WTC11 (cell line): Measurements from ENCODE around the gene PAK1IP1. TPM values are rescaled to one million over a fixed set of nuclear protein-coding genes. Genes with fewer than 3 reads are reported as not detected.

Experiments
- AFF4 ChIP-seq: sonication (generic); formaldehyde crosslinking; IDR thresholded peaks from 2 replicates; pipeline ENCODE4 v1.8.1; 2023; ENCODE audit warnings: mild to moderate bottlenecking, missing genetic modification reagents, borderline replicate concordance
- ELF4 ChIP-seq: sonication (generic); formaldehyde crosslinking; IDR thresholded peaks from 2 replicates; pipeline ENCODE4 v1.8.1; 2022; ENCODE audit warnings: low read depth, mild to moderate bottlenecking, moderate library complexity, missing genetic modification reagents
- ZNF138 ChIP-seq: sonication (generic); formaldehyde crosslinking; conservative IDR thresholded peaks from 2 replicates; pipeline ENCODE4 v1.8.1; 2022; ENCODE audit warnings: mild to moderate bottlenecking, moderate library complexity, missing genetic modification reagents
- ZNF416 ChIP-seq: fragments of 250-450 bp; sonication (Bioruptor Pico); IDR thresholded peaks from 2 replicates; pipeline ENCODE4 v1.9.0; 2021; ENCODE audit warnings: mild to moderate bottlenecking, inconsistent platforms
- ZNF671 ChIP-seq: fragments of 250-450 bp; sonication (Bioruptor Pico); IDR thresholded peaks from 2 replicates; pipeline ENCODE4 v1.8.0; 2021; ENCODE audit warnings: mild to moderate bottlenecking
- total RNA-seq: library from RNA; stranded (reverse); gene quantifications from 3 replicates; pipeline ENCODE4 v1.2.3, GENCODE V29; 2021
- TF ChIP-seq, protein P1 (sequence below): sonication (generic); formaldehyde crosslinking; IDR thresholded peaks from 2 replicates; pipeline ENCODE4 v1.8.1; 2022; ENCODE audit warnings: low read depth, missing genetic modification reagents, borderline replicate concordance
- TF ChIP-seq, protein P2 (sequence below): sonication (generic); formaldehyde crosslinking; IDR thresholded peaks from 2 replicates; pipeline ENCODE4 v1.8.1; 2022; ENCODE audit warnings: mild to moderate bottlenecking, moderate library complexity, missing genetic modification reagents

The PAK1IP1 gene
- total RNA-seq, 1 experiment from 2014 or later = 30.4 TPM

DNA sequence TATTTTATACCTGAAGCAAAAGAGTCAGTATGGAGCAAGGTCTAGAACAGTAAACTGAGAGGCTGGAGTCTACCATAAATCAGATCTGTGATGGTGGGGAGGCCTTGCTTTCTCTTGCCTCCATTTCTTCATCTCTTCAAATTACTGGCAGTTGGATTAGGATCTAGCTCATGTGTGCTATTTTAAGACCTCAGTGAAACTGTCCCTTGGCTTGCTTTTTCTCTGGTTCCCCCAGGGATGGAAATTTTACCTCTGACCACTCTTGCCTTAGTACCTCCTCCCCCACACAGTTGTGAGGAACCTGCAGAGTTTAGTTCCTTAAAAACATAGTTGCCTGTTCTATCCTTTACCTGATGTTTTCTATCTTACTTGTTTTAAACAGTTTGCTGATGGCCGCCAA lies 61.3 kb downstream of the PAK1IP1 start (continued):
- TF ChIP-seq, protein P1, sequence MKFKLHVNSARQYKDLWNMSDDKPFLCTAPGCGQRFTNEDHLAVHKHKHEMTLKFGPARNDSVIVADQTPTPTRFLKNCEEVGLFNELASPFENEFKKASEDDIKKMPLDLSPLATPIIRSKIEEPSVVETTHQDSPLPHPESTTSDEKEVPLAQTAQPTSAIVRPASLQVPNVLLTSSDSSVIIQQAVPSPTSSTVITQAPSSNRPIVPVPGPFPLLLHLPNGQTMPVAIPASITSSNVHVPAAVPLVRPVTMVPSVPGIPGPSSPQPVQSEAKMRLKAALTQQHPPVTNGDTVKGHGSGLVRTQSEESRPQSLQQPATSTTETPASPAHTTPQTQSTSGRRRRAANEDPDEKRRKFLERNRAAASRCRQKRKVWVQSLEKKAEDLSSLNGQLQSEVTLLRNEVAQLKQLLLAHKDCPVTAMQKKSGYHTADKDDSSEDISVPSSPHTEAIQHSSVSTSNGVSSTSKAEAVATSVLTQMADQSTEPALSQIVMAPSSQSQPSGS (CRISPR knock-in tag) = no peak
- TF ChIP-seq ZNF671 (no peak), AFF4 (CRISPR knock-in tag) (no peak), ZNF138 (no peak), ZNF416 (no peak), ELF4 (CRISPR knock-in tag) (no peak)
- TF ChIP-seq, protein P2, sequence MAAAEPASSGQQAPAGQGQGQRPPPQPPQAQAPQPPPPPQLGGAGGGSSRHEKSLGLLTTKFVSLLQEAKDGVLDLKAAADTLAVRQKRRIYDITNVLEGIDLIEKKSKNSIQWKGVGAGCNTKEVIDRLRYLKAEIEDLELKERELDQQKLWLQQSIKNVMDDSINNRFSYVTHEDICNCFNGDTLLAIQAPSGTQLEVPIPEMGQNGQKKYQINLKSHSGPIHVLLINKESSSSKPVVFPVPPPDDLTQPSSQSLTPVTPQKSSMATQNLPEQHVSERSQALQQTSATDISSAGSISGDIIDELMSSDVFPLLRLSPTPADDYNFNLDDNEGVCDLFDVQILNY = no peak

Other genes starting within 250 kb of the PAK1IP1 start
- 51.2 to 66.7 TPM (median 62.7 TPM) in 3 replicates for gene GCNT2, start 173.6 kb upstream of the PAK1IP1 start, total RNA-seq
- gene C6orf52, start 356 bp upstream of the PAK1IP1 start, total RNA-seq = 0.42 to 1.8 TPM (median 0.50 TPM) in 3 replicates
- gene TMEM14C, start 28.1 kb downstream of the PAK1IP1 start, total RNA-seq = 103 to 122 TPM (median 119 TPM) in 3 replicates
- gene TMEM14B, start 52.8 kb downstream of the PAK1IP1 start, total RNA-seq = 72.7 to 82.9 TPM (median 78.0 TPM) in 3 replicates
- gene MAK, start 143.6 kb downstream of the PAK1IP1 start, total RNA-seq = 0.07 to 0.21 TPM (median 0.16 TPM) in 3 replicates
- gene GCM2, start 187.1 kb downstream of the PAK1IP1 start, total RNA-seq = 0.07 to 0.09 TPM in 2 of 3 replicates, not detected in the other
- gene SYCP2L, start 192.1 kb downstream of the PAK1IP1 start, total RNA-seq = 5.4 to 6.7 TPM (median 6.3 TPM) in 3 replicates